Suppressor macrophage treated with lipopolysaccharide for 1 hour (primary cell): ENCODE results near the gene ITLN2.
"Not testable (repeated sequence)": the region's sequence is repeated elsewhere in the genome, so short reads cannot be mapped to it uniquely, and the experiment has no call there.

Source experiments
- DNase-seq, 3 donors: peaks; one replicate each; pipeline ENCODE4 v3.0.0-alpha.2; 2020 to 2022

Gene ITLN2

GRCh38 chr1:160904783-160905616 is 49.6 kb downstream of the ITLN2 start:
- DNase-seq = no peak

GRCh38 chr1:160902251-160902650 is 52.4 kb downstream of the ITLN2 start:
- not testable (repeated sequence) for DNase-seq

- DNase-seq = no peak
These were observed 52.8 kb downstream of the ITLN2 start for GRCh38 chr1:160901768-160902167.

GRCh38 chr1:160900683-160901082 is 53.9 kb downstream of the ITLN2 start:
- not testable (repeated sequence) for DNase-seq
